Esophagus mucosa (tissue), 1 donor: Measurements from ENCODE around the gene ABCB4. TPM values are rescaled to one million over a fixed set of nuclear protein-coding genes. Genes with fewer than 3 reads are reported as not detected.

Experiments
- total RNA-seq: library from RNA; stranded (reverse); gene quantifications from one replicate; pipeline ENCODE4 v1.2.4, GENCODE V29; 2023
- donor health status: DM: yes; HTN: yes; CAD: no.

Gene ABCB4
- total RNA-seq, 1 donor from 2014 or later: 0.20 TPM

Other genes with a start within 250 kb of the ABCB4 start
- gene CROT, start 130.0 kb downstream of the ABCB4 start, total RNA-seq: 18.1 TPM
- gene ABCB1, start 125.2 kb upstream of the ABCB4 start, total RNA-seq: 2.7 TPM
- gene RUNDC3B, start 152.7 kb upstream of the ABCB4 start, total RNA-seq: 0.84 TPM